HG02588 (cell line): ENCODE results near the gene PLXNB1.

Experiments
- ATAC-seq: cut with Tn5 transposase; IDR thresholded peaks from one replicate; pipeline ENCODE4 v1.9.1; 2021; ENCODE audit warnings: mild to moderate bottlenecking, moderate library complexity; ENCODE audit not compliant: unreplicated experiment

PLXNB1 gene

GRCh38 chr3:48433472-48434118 is 3.7 kb upstream of the PLXNB1 start:
- ATAC-seq = no peak

DNA sequence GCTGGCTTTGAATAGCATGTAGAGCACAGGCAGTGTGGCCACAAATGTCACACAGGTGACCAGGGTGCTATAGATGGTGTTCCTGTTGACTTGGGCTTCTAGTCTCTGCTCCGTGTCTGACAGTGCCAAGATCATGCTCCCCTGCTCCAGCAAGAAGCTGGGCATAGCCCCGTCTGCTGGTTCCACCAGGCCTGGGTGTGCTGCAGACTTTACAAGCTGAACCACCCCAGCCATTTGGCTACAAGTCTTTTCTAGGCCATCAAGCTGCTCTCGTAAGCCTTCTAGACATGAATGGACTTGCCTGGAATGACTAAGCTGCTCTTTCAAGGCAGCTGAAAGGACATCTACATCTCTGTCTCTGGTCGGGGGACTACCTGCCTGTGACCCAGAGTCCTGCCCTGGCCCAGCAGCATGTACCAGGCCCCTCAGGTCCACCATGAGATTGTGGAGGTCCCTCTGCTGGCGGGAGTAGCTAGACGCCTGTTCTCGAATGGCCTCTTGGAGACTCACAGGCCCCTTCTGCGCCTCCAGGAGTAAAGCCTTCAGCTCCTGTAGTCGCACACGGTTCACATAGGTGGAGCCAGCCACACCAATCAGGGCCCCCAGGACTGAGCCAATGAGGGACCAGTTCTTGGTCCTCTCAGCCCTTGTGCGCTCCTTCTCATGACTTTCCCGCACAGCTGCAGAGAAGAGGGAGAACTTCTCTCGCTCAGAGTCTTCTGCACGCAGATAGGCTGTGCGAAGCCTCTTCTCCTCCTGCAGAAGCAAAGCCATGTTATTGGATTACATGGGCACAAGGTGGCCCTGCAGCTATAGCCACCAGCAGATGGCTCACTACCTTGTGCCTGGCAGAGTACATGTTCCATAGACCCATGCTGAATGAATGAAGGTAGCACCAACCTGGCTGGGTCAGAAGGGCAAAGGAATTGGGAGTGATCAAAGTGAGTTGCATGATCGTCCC is 2.8 kb upstream of the PLXNB1 start:
- no peak for ATAC-seq

GRCh38 chr3:48431224-48432029 is 1.5 kb upstream of the PLXNB1 start:
- ATAC-seq = no peak

DNA sequence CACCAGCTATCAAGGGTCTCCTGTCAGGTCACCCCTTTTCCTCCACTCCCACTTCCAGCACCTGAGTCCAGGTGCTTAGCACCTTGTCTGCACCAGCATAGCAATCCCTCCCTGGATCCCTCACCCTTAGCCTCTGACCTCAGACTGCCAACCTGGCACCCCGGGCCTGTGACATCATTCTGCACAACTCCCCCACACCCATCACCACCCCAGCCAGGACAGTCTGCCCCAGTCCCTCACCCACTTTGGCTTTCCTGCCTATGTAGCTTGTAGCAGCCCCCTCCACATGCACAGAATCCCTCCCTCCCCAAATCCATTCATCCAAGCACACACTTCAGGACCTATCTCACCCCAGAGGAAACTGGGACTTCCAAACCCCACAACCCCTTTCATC is 819 bp upstream of the PLXNB1 start:
- no peak for ATAC-seq

DNA sequence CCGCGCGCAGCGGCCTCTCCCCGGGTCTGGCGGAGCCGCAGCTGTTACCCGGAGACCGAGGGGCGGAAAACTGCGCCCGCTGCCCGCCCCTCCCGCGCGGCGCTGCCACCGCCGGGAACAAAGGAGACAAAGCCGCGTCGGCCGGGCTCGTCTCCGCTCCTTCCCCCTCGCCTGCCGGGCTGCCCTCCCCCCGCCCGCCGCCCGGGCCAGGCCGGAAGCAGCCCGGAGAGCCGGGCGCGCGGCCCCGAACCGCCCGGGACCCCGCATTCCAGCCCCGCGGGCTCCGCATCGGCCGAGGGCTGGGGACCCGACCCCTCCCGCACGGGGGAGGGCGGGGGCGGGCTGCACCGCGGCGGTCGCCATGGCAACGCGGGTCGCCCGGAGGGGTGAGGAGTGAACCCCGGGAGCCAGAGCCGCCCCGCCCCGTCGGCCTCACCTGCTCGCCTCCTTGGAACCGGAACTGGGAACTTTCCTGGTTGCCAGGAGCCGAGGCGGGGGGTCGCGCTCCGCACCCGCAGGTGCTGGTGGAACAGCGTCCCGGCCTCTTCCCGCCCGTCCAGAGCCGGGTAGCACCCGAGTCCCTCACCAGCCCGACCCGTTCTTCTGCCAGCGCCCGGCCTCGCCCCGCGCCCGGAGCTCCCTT is 448 bp downstream of the PLXNB1 start:
- peak; percentile 39 for ATAC-seq

- peak; percentile 31 for ATAC-seq
These were observed 1.1 kb downstream of the PLXNB1 start for GRCh38 chr3:48428572-48429316.

- ATAC-seq = no peak
These were observed 1.8 kb downstream of the PLXNB1 start for GRCh38 chr3:48428088-48428571.

- no peak for ATAC-seq
These were observed 2.3 kb downstream of the PLXNB1 start for GRCh38 chr3:48427630-48427962.

GRCh38 chr3:48426944-48427629 is 2.8 kb downstream of the PLXNB1 start:
- no peak for ATAC-seq

DNA sequence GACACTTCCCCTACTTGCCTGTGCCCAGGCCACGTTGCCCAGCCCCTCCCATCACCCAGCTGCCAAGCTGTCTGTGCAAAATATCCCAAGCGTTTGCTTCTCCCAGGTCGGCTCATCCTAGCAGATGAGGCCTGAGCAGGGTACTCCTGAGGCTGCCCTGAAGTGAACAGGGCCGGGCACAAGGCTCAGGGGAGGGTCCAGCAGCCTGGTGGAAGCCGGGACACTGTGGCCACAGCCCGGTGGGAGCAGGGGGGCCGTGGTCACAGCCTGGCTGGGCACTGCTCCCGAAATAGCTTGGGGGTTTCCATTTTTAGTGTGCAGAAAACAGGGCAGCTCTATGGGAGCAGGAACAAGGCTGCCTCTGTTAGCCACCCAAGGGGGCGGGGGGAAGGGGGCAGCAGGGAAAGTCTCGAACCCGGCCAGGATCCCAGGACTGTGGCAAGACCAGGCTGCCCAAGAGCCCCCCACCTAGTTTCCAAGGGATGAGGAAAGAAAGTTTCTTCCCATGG is 3.4 kb downstream of the PLXNB1 start:
- ATAC-seq = no peak

DNA sequence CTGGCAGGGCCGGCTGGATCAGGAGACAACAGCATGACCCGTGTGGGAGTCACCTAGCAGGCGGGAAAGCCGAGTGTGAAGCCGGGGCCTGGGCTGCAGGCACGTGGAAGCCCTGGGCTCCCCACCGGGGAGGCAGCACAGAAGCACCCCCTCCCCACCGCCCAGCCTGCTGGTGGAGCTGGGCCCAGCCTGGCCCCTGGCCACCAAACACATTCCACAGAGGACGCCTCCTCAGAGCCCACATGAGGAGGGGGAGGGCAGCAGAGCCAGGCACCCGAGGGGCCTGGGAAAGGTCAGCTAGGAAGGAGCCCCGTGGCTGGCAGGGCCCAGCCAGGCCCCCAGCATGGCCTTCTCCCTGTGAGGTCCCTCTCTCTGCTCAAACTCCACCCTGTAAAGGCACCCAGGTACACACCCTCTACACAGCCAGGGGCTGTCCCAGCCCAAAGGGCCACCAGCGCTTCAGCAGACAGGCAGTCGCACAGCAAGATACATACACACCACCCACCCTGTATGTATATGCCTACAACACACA is 4.5 kb downstream of the PLXNB1 start:
- no peak for ATAC-seq

DNA sequence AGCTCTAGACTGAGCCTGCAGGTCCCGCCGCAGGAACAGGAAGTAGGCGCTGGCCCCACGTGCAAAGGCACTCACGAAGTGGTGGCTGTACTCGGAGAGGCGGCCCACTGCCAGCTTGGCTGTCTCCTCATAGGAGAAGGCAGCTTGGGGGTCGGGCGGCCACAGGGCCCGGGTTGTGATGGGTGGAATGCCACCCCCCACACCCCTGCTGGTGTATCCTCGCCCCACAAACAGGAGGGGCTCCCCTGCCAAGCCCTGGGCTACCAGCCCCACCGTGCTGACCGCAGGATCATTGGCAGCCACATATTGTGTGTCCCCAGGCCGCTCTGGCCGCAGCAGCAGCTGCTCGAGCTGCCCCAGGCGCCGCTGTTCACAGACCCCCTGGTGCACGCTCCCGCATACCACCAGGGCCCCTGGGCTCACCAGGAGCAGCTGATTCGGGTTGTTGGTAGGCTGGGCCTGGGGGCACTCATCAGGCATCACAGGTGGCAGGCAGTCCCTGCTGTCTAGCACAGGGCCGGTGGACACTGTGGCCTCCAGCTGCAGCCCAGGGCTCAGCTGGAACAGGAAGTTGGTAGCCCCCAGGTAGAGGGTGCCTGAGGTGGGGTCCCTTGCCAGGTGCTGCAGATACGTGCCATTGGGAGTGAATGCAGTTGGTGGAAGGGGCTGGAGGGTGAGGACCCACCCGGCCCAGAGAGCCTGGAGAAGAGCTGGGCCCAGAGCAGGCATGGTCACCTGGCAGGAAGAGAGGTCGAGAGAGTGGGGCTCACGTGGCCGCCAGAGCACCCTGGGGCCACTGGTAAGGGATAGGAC is 5.8 kb downstream of the PLXNB1 start:
- ATAC-seq = no peak

- ATAC-seq = no peak
These were observed 6.5 kb downstream of the PLXNB1 start for GRCh38 chr3:48423241-48423882.

DNA sequence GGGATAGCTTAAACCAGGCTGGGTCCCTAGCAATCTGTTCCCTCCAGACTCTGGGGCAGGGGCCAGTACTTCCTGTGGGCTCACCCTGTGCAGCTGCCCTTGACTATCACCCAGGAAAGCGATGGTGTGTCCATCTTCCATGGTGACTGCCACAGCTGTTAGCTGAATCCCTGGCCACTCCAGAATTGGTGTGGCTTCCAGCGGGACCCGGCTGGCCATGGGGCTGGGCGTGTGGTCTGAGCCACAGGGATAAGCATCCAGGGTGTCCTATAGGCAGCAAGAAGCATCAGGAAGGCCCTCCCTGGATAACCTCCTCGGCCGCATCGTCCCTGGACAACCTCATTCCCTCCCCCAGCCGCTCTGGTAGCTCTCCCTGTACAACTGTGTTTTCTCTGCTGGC is 7.2 kb downstream of the PLXNB1 start:
- no peak for ATAC-seq

- ATAC-seq = no peak
These were observed 7.6 kb downstream of the PLXNB1 start for GRCh38 chr3:48422272-48422671.

GRCh38 chr3:48420561-48420960 is 9.3 kb downstream of the PLXNB1 start:
- ATAC-seq = no peak

GRCh38 chr3:48419597-48419996 is 10.3 kb downstream of the PLXNB1 start:
- ATAC-seq = no peak

GRCh38 chr3:48419149-48419548 is 10.7 kb downstream of the PLXNB1 start:
- no peak for ATAC-seq
